Epidermal melanocyte (primary cell): ENCODE measurements around the gene SH3BP4.
"Not testable (repeated sequence)": the region's sequence is repeated elsewhere in the genome, so short reads cannot be mapped to it uniquely, and the experiment has no call there.

ENCODE experiments used
- DNase-seq: peaks from one replicate; pipeline ENCODE4 v3.0.0; 2011; ENCODE audit warnings: low spot score; ENCODE audit not compliant: insufficient read length

The SH3BP4 gene

GRCh38 chr2:235052514-235053354 lies 100.9 kb downstream of the SH3BP4 start:
- DNase-seq = no peak

GRCh38 chr2:235053651-235054050 lies 101.8 kb downstream of the SH3BP4 start:
- DNase-seq = no peak

GRCh38 chr2:235054475-235054874 lies 102.7 kb downstream of the SH3BP4 start:
- DNase-seq = no peak

- DNase-seq = no peak
These were observed 103.1 kb downstream of the SH3BP4 start for GRCh38 chr2:235054919-235055318.

- no peak for DNase-seq
These were observed 104.2 kb downstream of the SH3BP4 start for GRCh38 chr2:235055891-235056516.

GRCh38 chr2:235056768-235057167 lies 105.0 kb downstream of the SH3BP4 start:
- DNase-seq = no peak

GRCh38 chr2:235057616-235058015 lies 105.8 kb downstream of the SH3BP4 start:
- DNase-seq = not testable (repeated sequence)

GRCh38 chr2:235059161-235059560 lies 107.3 kb downstream of the SH3BP4 start:
- no peak for DNase-seq

GRCh38 chr2:235061656-235062055 lies 109.8 kb downstream of the SH3BP4 start:
- no peak for DNase-seq

- DNase-seq = no peak
These were observed 111.7 kb downstream of the SH3BP4 start for GRCh38 chr2:235063471-235063961.

GRCh38 chr2:235064976-235065375 lies 113.2 kb downstream of the SH3BP4 start:
- no peak for DNase-seq

GRCh38 chr2:235066490-235066889 lies 114.7 kb downstream of the SH3BP4 start:
- DNase-seq = no peak

- no peak for DNase-seq
These were observed 115.1 kb downstream of the SH3BP4 start for GRCh38 chr2:235066895-235067294.

GRCh38 chr2:235068701-235069100 lies 116.9 kb downstream of the SH3BP4 start:
- no peak for DNase-seq

GRCh38 chr2:235070063-235070706 lies 118.4 kb downstream of the SH3BP4 start:
- DNase-seq = no peak

- no peak for DNase-seq
These were observed 122.1 kb downstream of the SH3BP4 start for GRCh38 chr2:235073868-235074413.

GRCh38 chr2:235077046-235077445 lies 125.2 kb downstream of the SH3BP4 start:
- no peak for DNase-seq

- no peak for DNase-seq
These were observed 126.4 kb downstream of the SH3BP4 start for GRCh38 chr2:235078182-235078581.

- DNase-seq = no peak
These were observed 127.2 kb downstream of the SH3BP4 start for GRCh38 chr2:235078914-235079472.

GRCh38 chr2:235080101-235080500 lies 128.3 kb downstream of the SH3BP4 start:
- no peak for DNase-seq

- no peak for DNase-seq
These were observed 130.9 kb downstream of the SH3BP4 start for GRCh38 chr2:235082578-235083338.
